ENCODE data around the gene TACR2. TPM values are rescaled to one million over a fixed set of nuclear protein-coding genes. Genes with fewer than 3 reads are reported as not detected.

The TACR2 gene
- polyA plus RNA-seq, 1 experiment = not detected

- ChIA-PET CTCF (no interaction called here), POLR2A (no interaction called here)
- Histone ChIP-seq H3K9me3 (ENCODE audit: control insufficient read depth, insufficient read depth, low read length) (no peaks in the 10 kb centered on the region), H3K27ac (ENCODE audit: low read depth, low read length) (no peak overlapping the region), H3K27me3 (ENCODE audit: control insufficient read depth, insufficient read depth, low read length) (peaks cover 5% of the 10 kb centered on the region), H3K4me3 (ENCODE audit: low read depth, low read length) (no peak overlapping the region)
- TF ChIP-seq, protein P1, sequence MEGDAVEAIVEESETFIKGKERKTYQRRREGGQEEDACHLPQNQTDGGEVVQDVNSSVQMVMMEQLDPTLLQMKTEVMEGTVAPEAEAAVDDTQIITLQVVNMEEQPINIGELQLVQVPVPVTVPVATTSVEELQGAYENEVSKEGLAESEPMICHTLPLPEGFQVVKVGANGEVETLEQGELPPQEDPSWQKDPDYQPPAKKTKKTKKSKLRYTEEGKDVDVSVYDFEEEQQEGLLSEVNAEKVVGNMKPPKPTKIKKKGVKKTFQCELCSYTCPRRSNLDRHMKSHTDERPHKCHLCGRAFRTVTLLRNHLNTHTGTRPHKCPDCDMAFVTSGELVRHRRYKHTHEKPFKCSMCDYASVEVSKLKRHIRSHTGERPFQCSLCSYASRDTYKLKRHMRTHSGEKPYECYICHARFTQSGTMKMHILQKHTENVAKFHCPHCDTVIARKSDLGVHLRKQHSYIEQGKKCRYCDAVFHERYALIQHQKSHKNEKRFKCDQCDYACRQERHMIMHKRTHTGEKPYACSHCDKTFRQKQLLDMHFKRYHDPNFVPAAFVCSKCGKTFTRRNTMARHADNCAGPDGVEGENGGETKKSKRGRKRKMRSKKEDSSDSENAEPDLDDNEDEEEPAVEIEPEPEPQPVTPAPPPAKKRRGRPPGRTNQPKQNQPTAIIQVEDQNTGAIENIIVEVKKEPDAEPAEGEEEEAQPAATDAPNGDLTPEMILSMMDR (IDR thresholded peaks at IDR 0.05; ENCODE audit: low read depth, low read length) = no peak
- DNase-seq (ENCODE audit: low read depth, low spot score) = no peak
Measured at GRCh38 chr10:69445041-69445440, 28.3 kb upstream of the TACR2 start.

DNA sequence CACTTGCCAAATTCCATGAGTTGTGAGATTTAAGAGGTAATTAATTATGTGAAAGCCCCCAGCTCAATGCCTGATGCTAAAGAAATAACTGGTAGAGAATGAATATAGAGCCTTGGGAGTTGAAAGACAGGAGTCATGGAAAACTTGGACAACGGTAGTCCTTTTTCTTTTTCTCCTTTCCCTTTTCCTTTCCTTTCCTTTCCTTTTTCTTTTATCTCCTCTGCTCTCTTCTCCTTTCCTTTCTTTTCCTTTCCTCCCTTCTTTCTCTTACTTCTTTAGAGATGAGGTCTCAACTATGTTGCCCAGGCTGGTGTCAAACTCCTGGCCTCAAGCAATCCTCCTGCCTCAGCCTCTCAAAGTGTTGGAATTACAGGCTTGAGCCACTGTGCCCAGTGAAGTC lies 26.6 kb upstream of the TACR2 start:
- DNase-seq (ENCODE audit: low read depth, low spot score) = no peak
- Histone ChIP-seq H3K27ac (ENCODE audit: low read depth, low read length) (no peak overlapping the region), H3K27me3 (ENCODE audit: control insufficient read depth, insufficient read depth, low read length) (peaks cover 10% of the 10 kb centered on the region), H3K4me3 (ENCODE audit: low read depth, low read length) (no peak overlapping the region), H3K9me3 (ENCODE audit: control insufficient read depth, insufficient read depth, low read length) (no peaks in the 10 kb centered on the region)
- ChIA-PET CTCF (interaction anchor here (0.9 kb wide), 1 partner anchor 17 kb away, joined by 4 read pairs; no protein-coding TSS in a partner anchor), POLR2A (no interaction called here)
- TF ChIP-seq, protein P1 (IDR thresholded peaks at IDR 0.05; ENCODE audit: low read depth, low read length) = no peak

DNA sequence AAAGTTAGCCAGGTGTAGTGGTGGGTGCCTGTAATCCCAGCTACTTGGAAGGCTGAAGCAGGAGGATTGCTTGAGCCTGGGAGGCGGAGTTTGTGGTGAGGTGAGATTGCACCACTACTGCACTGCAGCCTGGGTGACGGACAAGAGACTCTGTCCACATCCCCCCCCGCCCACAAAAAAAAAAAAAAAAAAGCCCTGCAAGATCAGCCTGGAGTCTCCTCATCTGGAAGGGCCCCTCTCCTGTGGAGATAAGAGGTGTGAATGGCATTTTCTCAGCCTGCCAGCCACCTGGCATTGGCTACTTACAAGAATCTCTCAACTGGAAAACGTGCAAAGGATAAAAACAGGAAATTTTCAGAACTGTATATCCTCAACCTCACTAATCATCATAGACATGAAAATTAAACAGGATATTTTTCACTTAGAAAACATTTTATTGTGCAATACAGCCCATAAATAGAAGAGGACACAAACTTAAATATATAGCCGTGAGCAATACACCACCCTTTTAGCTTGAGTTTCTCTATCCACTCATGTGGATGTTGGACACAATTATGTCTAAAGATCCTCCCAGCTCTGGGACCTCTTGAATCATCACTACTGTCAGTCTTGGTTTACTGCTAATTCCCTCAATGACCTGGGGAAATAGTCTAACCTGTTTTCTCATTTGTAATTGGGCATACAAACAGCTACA lies 23.2 kb upstream of the TACR2 start:
- Histone ChIP-seq H3K9me3 (ENCODE audit: control insufficient read depth, insufficient read depth, low read length) (peaks cover 3% of the 10 kb centered on the region; the same call in 1 of the 2 replicates), H3K4me3 (ENCODE audit: low read depth, low read length) (no peak overlapping the region), H3K27ac (ENCODE audit: low read depth, low read length) (no peak overlapping the region), H3K27me3 (ENCODE audit: control insufficient read depth, insufficient read depth, low read length) (peaks cover 26% of the 10 kb centered on the region)
- POLR2A ChIA-PET = interaction anchor here (0.6 to 1.2 kb wide), 3 partner anchors 8 to 168 kb away, joined by 3 to 7 read pairs (median 3); no protein-coding TSS in a partner anchor
- no peak for DNase-seq (ENCODE audit: low read depth, low spot score)
- TF ChIP-seq, protein P1 (IDR thresholded peaks at IDR 0.05; ENCODE audit: low read depth, low read length) = no peak
- CTCF ChIA-PET = no interaction called here

- Histone ChIP-seq H3K4me3 (ENCODE audit: low read depth, low read length) (no peak overlapping the region), H3K27me3 (ENCODE audit: control insufficient read depth, insufficient read depth, low read length) (peaks cover 26% of the 10 kb centered on the region), H3K27ac (ENCODE audit: low read depth, low read length) (no peak overlapping the region), H3K9me3 (ENCODE audit: control insufficient read depth, insufficient read depth, low read length) (peaks cover 5% of the 10 kb centered on the region; the same call in 1 of the 2 replicates)
- CTCF ChIA-PET = no interaction called here
- POLR2A ChIA-PET = interaction anchor here (0.6 to 1.2 kb wide), 3 partner anchors 9 to 169 kb away, joined by 3 to 7 read pairs (median 3); no protein-coding TSS in a partner anchor
- TF ChIP-seq, protein P1 (IDR thresholded peaks at IDR 0.05; ENCODE audit: low read depth, low read length) = no peak
- no peak for DNase-seq (ENCODE audit: low read depth, low spot score)
Measured at GRCh38 chr10:69439350-69439739, 22.6 kb upstream of the TACR2 start.

DNA sequence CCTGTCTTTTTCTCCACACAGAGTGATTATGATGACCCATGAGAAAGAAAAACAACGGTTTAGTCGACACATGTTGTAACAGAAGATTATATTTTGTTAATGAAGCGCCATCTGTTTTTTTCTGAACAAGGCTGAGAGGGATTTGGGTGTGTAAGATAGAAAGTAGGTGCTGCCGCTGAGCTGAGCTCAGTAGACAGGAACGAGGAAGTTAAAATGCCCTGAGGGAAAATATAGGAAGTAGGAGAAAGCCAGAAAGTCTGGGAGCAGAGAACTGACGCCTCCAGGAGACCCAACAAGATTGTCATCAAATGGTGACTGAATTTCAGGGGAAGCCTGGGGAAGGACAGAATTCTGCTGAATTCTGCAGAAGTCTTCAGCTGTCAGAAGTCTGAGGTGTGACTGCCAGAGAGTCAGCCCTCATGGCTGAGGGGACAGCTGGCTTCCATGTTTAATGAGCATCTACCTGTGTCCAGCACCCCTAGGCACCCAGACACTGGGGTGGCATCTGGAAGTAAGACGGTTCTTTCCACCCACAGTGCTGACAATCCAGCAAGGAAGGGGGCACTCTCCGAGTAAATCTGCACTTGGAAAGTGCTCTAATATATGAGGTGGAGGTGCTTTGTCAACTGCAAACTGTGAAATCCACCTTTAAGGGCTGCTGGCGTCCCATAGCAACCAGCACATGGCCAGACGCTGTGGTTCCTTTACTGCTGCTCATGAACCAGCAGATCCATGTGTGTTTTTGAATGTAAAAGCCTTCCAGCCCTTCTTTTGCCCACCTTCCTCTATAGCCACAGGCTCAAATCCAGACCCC lies 22.0 kb upstream of the TACR2 start:
- TF ChIP-seq, protein P1 (IDR thresholded peaks at IDR 0.05; ENCODE audit: low read depth, low read length) = no peak

More for the DNA sequence above, 22.0 kb upstream of the TACR2 start:
- Histone ChIP-seq H3K9me3 (ENCODE audit: control insufficient read depth, insufficient read depth, low read length) (peaks cover 5% of the 10 kb centered on the region; the same call in 1 of the 2 replicates), H3K27ac (ENCODE audit: low read depth, low read length) (no peak overlapping the region), H3K4me3 (ENCODE audit: low read depth, low read length) (no peak overlapping the region), H3K27me3 (ENCODE audit: control insufficient read depth, insufficient read depth, low read length) (peaks cover 26% of the 10 kb centered on the region)
- POLR2A ChIA-PET = interaction anchor here (1.2 kb wide), 1 partner anchor 17 kb away, joined by 3 read pairs; no protein-coding TSS in a partner anchor
- CTCF ChIA-PET = no interaction called here
- no peak for DNase-seq (ENCODE audit: low read depth, low spot score)
